Common myeloid progenitor, CD34-positive (primary cell): Measurements from ENCODE around the gene CETP.

ENCODE experiments used
- CTCF ChIA-PET: fragments of 350-600 bp; sonication (Branson Sonifier 250); formaldehyde crosslinking; loops from one replicate; lab custom pipeline; 2021; ENCODE audit warnings: antibody characterized with exemption; lab: Charles Lee
- POLR2A ChIA-PET: fragments of 350-600 bp; sonication (Branson Sonifier 250); formaldehyde crosslinking; loops from one replicate; lab custom pipeline; 2021; ENCODE audit warnings: antibody characterized with exemption; lab: Charles Lee
- DNase-seq, 3 donors: peaks; one replicate each; pipeline versions ENCODE4 v3.0.0 to v3.0.0-alpha.2; 2013
- H3K27ac ChIP-seq, 2 experiments: 1 replicate in 1 of 2; 2 replicates in 1 of 2; pipeline ENCODE4 v1.7.0; 2013; ENCODE audit warnings: inconsistent platforms in 2 of 2, low read length in 2 of 2, mild to moderate bottlenecking in 2 of 2, low read depth in 1 of 2, moderate library complexity in 1 of 2; ENCODE audit not compliant: severe bottlenecking in 2 of 2, insufficient read depth in 1 of 2, poor library complexity in 1 of 2
- H3K27me3 ChIP-seq, 5 experiments: replicated peaks in 2 of 5; 1 replicate in 3 of 5; 2 replicates in 2 of 5; pipeline versions ENCODE4 v1.6.1 to v1.7.0; 2013; ENCODE audit warnings: low read length in 4 of 5, mild to moderate bottlenecking in 2 of 5, moderate library complexity in 2 of 5, inconsistent platforms in 1 of 5; ENCODE audit not compliant: insufficient read depth in 5 of 5, control insufficient read depth in 4 of 5
- H3K36me3 ChIP-seq, 4 experiments: 1 replicate in 2 of 4; 2 replicates in 2 of 4; pipeline versions ENCODE4 v1.6.1 to v1.7.0; 2013; ENCODE audit warnings: low read length in 3 of 4, control low read depth in 1 of 4, mild to moderate bottlenecking in 1 of 4; ENCODE audit not compliant: control insufficient read depth in 4 of 4, insufficient read depth in 4 of 4
- H3K4me1 ChIP-seq, 4 experiments: 1 replicate in 3 of 4; 2 replicates in 1 of 4; pipeline versions ENCODE4 v1.6.1 to v1.7.1; 2013; ENCODE audit warnings: low read length in 3 of 4, mild to moderate bottlenecking in 3 of 4, control low read depth in 1 of 4, inconsistent platforms in 1 of 4, moderate library complexity in 1 of 4; ENCODE audit not compliant: control insufficient read depth in 4 of 4, insufficient read depth in 4 of 4; ENCODE audit errors: control extremely low read depth in 1 of 4
- H3K4me3 ChIP-seq, 7 experiments: 1 replicate in 4 of 7; 2 replicates in 3 of 7; pipeline versions ENCODE4 v1.5.1 to v1.7.0; 2013; ENCODE audit warnings: mild to moderate bottlenecking in 7 of 7, low read length in 6 of 7, moderate library complexity in 6 of 7, inconsistent platforms in 2 of 7, low read depth in 2 of 7, control low read depth in 1 of 7; ENCODE audit not compliant: insufficient read depth in 4 of 7, control insufficient read depth in 1 of 7; ENCODE audit errors: extremely low read depth in 1 of 7
- H3K9me3 ChIP-seq, 5 experiments: 1 replicate in 4 of 5; 2 replicates in 1 of 5; pipeline versions ENCODE4 v1.6.1 to v1.7.1; 2013; ENCODE audit warnings: low read length in 4 of 5, mild to moderate bottlenecking in 2 of 5, inconsistent platforms in 1 of 5, low read depth in 1 of 5, moderate library complexity in 1 of 5; ENCODE audit not compliant: control insufficient read depth in 4 of 5, insufficient read depth in 2 of 5; ENCODE audit errors: control extremely low read depth in 1 of 5
- WGBS: methylation state at CpG from one replicate; pipeline ENCODE4 v1.1.5; 2013; ENCODE audit not compliant: insufficient coverage; 5-methylcytosine and 5-hydroxymethylcytosine counted together

The CETP gene

GRCh38 chr16:56941856-56942331 is 19.9 kb upstream of the CETP start:
- 84% methylated on average over 9 of the region's 9 CpGs for WGBS
- Histone ChIP-seq H3K4me1 (peaks cover 0 to 3% (median 0%) of the 10 kb centered on the region in 4 experiments), H3K4me3 (no peak overlapping the region), H3K36me3 (peaks cover 36 to 82% (median 67%) of the 10 kb centered on the region in 4 experiments), H3K27me3 (no peaks in the 10 kb centered on the region), H3K9me3 (no peaks in the 10 kb centered on the region), H3K27ac (no peak overlapping the region)
- no peak for DNase-seq
- CTCF ChIA-PET = interaction anchor here (0.9 to 1.4 kb wide), 5 partner anchors 10 to 96 kb away, joined by 3 to 4 read pairs (median 3); no protein-coding TSS in a partner anchor
- POLR2A ChIA-PET = interaction anchor here (0.6 to 1.1 kb wide), 4 partner anchors 8 to 1798 kb away, joined by 3 to 5 read pairs (median 3); partner anchors contain the start of gene HERPUD1

DNA sequence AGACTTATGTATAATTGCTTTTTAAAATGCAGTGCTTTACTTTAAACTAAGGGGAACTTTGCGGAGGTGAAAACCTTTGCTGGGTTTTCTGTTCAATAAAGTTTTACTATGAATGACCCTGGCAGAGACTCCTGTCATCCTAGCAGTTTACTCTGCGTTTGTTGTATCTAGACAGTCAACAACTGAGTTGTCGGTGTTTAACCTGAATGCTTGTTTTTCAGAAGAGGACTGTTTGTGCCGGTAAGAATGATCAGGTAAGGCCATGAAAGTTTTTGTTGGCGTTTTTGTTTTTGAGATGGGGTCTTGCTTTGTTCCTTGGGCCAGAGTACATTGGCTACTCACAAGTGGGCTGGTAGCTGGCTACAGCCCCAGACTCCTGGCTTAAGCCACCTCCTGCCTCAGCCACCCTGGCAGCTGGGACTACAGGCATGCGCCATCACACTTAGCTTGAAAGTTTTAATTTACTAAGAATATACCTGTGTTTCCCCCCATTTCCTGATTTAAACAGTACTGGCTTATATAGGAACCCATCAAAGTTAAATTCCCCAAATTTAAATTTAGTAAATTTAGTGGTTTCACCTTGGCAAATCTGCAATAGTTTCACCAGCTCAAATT is 17.9 kb upstream of the CETP start:
- no peaks in the 10 kb centered on the region for H3K9me3 ChIP-seq
- WGBS = 93% methylated on average over 5 of the region's 6 CpGs
- H3K27ac ChIP-seq = no peak overlapping the region
- ChIA-PET POLR2A (interaction anchor here (0.5 to 0.8 kb wide), 3 partner anchors 39 to 197 kb away, joined by 3 read pairs; no protein-coding TSS in a partner anchor), CTCF (interaction anchor here (0.9 kb wide), 2 partner anchors 8 to 17 kb away, joined by 3 read pairs; no protein-coding TSS in a partner anchor)
- H3K27me3 ChIP-seq = no peaks in the 10 kb centered on the region
- peaks cover 0 to under 1% (median 0%) of the 10 kb centered on the region in 4 experiments for H3K4me1 ChIP-seq
- H3K4me3 ChIP-seq = no peak overlapping the region
- DNase-seq = no peak
- peaks cover 22 to 64% (median 53%) of the 10 kb centered on the region in 4 experiments for H3K36me3 ChIP-seq

DNA sequence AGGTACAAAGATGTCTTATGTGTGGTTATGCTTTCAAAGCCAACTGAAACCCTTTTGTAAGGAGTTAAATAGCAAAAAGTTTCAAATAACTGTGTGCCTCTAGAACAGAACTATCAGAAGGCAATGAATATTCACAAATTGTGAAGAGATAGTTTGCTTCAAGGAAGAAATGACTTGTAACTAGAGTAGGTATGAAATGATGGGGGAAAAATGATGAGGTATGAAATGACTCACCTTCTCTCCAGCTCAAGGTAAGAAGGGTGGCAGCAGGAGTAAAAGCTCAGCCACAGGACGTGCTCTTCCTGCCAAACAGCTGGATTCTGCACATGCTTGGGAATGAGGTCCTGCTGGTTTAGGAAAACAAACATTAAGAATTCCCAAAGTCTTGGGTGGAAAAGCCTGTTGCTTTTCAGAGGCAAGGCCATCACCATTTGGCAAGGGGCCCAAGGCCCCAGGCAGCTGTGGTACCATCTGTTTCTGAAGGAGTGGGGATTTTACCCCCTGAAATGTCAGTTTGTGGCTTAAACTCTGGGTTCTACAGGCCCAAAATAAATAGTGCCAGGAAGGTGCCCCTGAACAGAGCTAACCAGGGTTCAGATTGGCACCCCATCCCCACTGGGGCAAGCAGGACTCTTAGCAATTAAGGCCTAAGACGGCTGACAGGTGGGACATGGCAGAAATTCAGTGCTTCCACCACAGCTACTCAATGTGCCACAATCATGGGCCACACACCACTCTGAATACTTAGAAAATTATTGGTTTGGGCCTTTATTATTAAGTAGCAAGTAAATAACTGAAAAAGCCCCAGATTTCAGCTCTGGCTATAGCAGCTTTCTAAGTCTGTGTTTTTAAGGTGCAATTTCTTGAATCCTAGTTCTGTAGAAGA is 16.6 kb upstream of the CETP start:
- Histone ChIP-seq H3K27me3 (no peaks in the 10 kb centered on the region), H3K9me3 (no peaks in the 10 kb centered on the region), H3K36me3 (peaks cover 16 to 51% (median 40%) of the 10 kb centered on the region in 4 experiments), H3K4me3 (no peak overlapping the region), H3K4me1 (no peaks in the 10 kb centered on the region), H3K27ac (no peak overlapping the region)
- no peak for DNase-seq
- POLR2A ChIA-PET = no interaction called here
- CTCF ChIA-PET = interaction anchor here (0.8 to 1.2 kb wide), 3 partner anchors 15 to 110 kb away, joined by 3 to 5 read pairs (median 3); no protein-coding TSS in a partner anchor
- WGBS = 92% methylated on average over 2 of the region's 2 CpGs

- no peak overlapping the region for H3K4me3 ChIP-seq
- 100% methylated on average over 5 of the region's 12 CpGs for WGBS
- peaks cover 14 to 45% (median 35%) of the 10 kb centered on the region in 4 experiments for H3K36me3 ChIP-seq
- DNase-seq = no peak
- POLR2A ChIA-PET = no interaction called here
- CTCF ChIA-PET = interaction anchor here (0.8 to 1.2 kb wide), 3 partner anchors 14 to 110 kb away, joined by 3 to 5 read pairs (median 3); no protein-coding TSS in a partner anchor
- H3K4me1 ChIP-seq = peaks cover 0 to 7% (median under 1%) of the 10 kb centered on the region in 4 experiments
- no peaks in the 10 kb centered on the region for H3K27me3 ChIP-seq
- no peaks in the 10 kb centered on the region for H3K9me3 ChIP-seq
- H3K27ac ChIP-seq = no peak overlapping the region
These were observed 15.8 kb upstream of the CETP start for GRCh38 chr16:56945847-56946527.

- H3K27ac ChIP-seq = no peak overlapping the region
- H3K4me3 ChIP-seq = no peak overlapping the region
- H3K36me3 ChIP-seq = peaks cover 9 to 37% (median 28%) of the 10 kb centered on the region in 4 experiments
- CTCF ChIA-PET = interaction anchor here (0.7 to 2.0 kb wide), 4 partner anchors 10 to 80 kb away, joined by 3 to 8 read pairs (median 3); no protein-coding TSS in a partner anchor
- H3K4me1 ChIP-seq = peaks cover 0 to 14% (median 6%) of the 10 kb centered on the region in 4 experiments
- POLR2A ChIA-PET = no interaction called here
- H3K9me3 ChIP-seq = no peaks in the 10 kb centered on the region
- no peaks in the 10 kb centered on the region for H3K27me3 ChIP-seq
- DNase-seq = no peak
- WGBS = 97% methylated on average over 7 of the region's 10 CpGs
These were observed 14.8 kb upstream of the CETP start for GRCh38 chr16:56946767-56947603.

DNA sequence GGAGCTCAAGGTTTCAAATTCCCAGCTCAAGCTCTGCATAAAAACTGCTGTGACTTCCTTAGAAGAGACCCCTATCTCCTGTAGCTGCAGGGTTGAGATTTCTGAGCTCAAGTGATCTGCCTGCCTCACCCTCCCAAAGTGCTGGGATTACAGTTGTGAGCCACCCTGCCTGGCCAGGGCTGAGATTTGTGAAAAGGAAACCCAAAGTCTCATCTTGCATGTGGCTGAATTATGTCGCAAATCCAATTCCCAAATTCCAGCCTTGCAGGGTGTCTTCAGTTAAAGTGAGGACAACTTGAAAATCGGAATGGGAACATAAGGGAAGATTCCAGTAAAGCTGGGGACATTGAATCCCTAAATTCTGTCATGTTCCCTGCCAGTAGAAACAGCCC is 14.2 kb upstream of the CETP start:
- Histone ChIP-seq H3K9me3 (no peaks in the 10 kb centered on the region), H3K27me3 (no peaks in the 10 kb centered on the region), H3K4me3 (no peak overlapping the region), H3K36me3 (peaks cover 9 to 31% (median 22%) of the 10 kb centered on the region in 4 experiments), H3K27ac (no peak overlapping the region), H3K4me1 (peaks cover 0 to 14% (median 6%) of the 10 kb centered on the region in 4 experiments)
- WGBS = 95% methylated on average over 2 of the region's 2 CpGs
- ChIA-PET CTCF (interaction anchor here (0.7 to 2.0 kb wide), 4 partner anchors 11 to 81 kb away, joined by 3 to 8 read pairs (median 3); no protein-coding TSS in a partner anchor), POLR2A (no interaction called here)
- DNase-seq = no peak
